Vagina (tissue), 2 donors: ENCODE measurements around the gene MYO15B.

Experiments
- POLR2A ChIP-seq, 2 donors: fragments of 450-650 bp; IDR thresholded peaks; one replicate each; pipeline ENCODE4 v1.6.1; 2017; ENCODE audit warnings: antibody characterized with exemption in 2 of 2, mild to moderate bottlenecking in 2 of 2, moderate library complexity in 2 of 2
- POLR2AphosphoS5 ChIP-seq, 2 donors: sonication (generic); formaldehyde crosslinking; IDR thresholded peaks; one replicate each; pipeline ENCODE4 v1.9.0; 2017; ENCODE audit warnings: antibody characterized with exemption in 2 of 2, mild to moderate bottlenecking in 2 of 2, low read depth in 1 of 2; ENCODE audit not compliant: insufficient read depth in 1 of 2
- TF ChIP-seq, protein P1 (sequence below), 3 experiments: fragments of 450-650 bp in 2 of 3; fragments of 200-600 bp in 1 of 3; sonication (generic) in 1 of 3; IDR thresholded peaks; one replicate each; pipeline ENCODE4 v1.5.1; 2017 to 2019; ENCODE audit warnings: antibody characterized with exemption in 3 of 3, mild to moderate bottlenecking in 2 of 3, moderate library complexity in 2 of 3

DNA sequence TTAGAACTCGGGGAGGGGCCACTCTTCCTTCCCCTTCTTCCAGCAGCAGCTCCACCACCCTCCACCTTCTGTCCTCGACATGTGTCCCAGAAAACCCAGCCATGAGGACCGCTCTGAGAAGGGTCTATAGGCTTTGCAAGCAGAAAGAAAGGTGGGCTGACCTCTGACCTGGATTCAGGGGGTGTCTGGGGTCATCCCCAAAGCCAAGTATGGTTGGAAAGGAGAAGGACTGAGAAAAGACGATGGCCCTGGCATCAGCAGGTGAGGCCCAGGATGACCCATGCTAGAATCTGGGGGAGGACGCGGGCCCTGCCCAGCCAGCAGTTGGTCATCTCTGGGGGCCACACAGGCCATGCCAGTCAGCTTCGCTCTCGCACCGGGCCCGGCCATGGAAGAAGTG, 39.5 kb downstream of the MYO15B start:
- TF ChIP-seq, protein P1, sequence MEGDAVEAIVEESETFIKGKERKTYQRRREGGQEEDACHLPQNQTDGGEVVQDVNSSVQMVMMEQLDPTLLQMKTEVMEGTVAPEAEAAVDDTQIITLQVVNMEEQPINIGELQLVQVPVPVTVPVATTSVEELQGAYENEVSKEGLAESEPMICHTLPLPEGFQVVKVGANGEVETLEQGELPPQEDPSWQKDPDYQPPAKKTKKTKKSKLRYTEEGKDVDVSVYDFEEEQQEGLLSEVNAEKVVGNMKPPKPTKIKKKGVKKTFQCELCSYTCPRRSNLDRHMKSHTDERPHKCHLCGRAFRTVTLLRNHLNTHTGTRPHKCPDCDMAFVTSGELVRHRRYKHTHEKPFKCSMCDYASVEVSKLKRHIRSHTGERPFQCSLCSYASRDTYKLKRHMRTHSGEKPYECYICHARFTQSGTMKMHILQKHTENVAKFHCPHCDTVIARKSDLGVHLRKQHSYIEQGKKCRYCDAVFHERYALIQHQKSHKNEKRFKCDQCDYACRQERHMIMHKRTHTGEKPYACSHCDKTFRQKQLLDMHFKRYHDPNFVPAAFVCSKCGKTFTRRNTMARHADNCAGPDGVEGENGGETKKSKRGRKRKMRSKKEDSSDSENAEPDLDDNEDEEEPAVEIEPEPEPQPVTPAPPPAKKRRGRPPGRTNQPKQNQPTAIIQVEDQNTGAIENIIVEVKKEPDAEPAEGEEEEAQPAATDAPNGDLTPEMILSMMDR (IDR thresholded peaks at IDR 0.05): no peak
- TF ChIP-seq POLR2A (IDR thresholded peaks at IDR 0.05) (no peak), POLR2AphosphoS5 (IDR thresholded peaks at IDR 0.05; ENCODE audit: insufficient read depth in 1 of 2, low read depth in 1 of 2) (no peak)
